ENCODE results near the gene KRTAP5-10.
"Not testable (repeated sequence)": the region's sequence is repeated elsewhere in the genome, so short reads cannot be mapped to it uniquely, and the experiment has no call there.

GRCh38 chr11:71534711-71535608, 30.4 kb upstream of the KRTAP5-10 start:
- TF ChIP-seq CTCF (conservative IDR thresholded peaks at IDR 0.05; ENCODE audit: low read length); EZH2phosphoT487 (IDR thresholded peaks at IDR 0.05; ENCODE audit: borderline replicate concordance): not testable (repeated sequence)

Measured in Loucy (cell line).